Activated CD4-positive, alpha-beta memory T cell treated with anti-CD3 and anti-CD28 coated beads, Interleukin-2, amount 10 ng/mL, durations not matched to agents 7 days and 5 days (primary cell): ENCODE results near the gene SAMD14. TPM values are rescaled to one million over a fixed set of nuclear protein-coding genes. Genes with fewer than 3 reads are reported as not detected.

Experiments used
- CTCF ChIA-PET: fragments of 350-600 bp; sonication (Branson Sonifier 250); formaldehyde crosslinking; loops from one replicate; lab custom pipeline; 2021; ENCODE audit warnings: antibody characterized with exemption, inconsistent platforms; lab: Charles Lee
- POLR2A ChIA-PET: fragments of 350-600 bp; sonication (Branson Sonifier 250); formaldehyde crosslinking; loops from one replicate; lab custom pipeline; 2021; ENCODE audit warnings: antibody characterized with exemption; lab: Charles Lee
- DNase-seq: peaks from one replicate; pipeline ENCODE4 v3.0.0-alpha.2; 2020
- H3K27ac Mint-ChIP-seq: one replicate; pipeline ENCODE4 v1.8.0; 2021; ENCODE audit warnings: mild to moderate bottlenecking, mixed read lengths
- H3K27me3 Mint-ChIP-seq: one replicate; pipeline ENCODE4 v1.8.0; 2021; ENCODE audit warnings: mixed read lengths
- H3K36me3 Mint-ChIP-seq: one replicate; pipeline ENCODE4 v1.8.0; 2021; ENCODE audit warnings: low read depth, mixed read lengths
- H3K4me1 Mint-ChIP-seq: one replicate; pipeline ENCODE4 v1.8.0; 2021; ENCODE audit warnings: mixed read lengths
- H3K4me3 Mint-ChIP-seq: one replicate; pipeline ENCODE4 v1.8.0; 2021; ENCODE audit warnings: mild to moderate bottlenecking, mixed read lengths
- H3K9me3 Mint-ChIP-seq: one replicate; pipeline ENCODE4 v1.8.0; 2021; ENCODE audit warnings: mixed read lengths
- total RNA-seq, 2 experiments: library from RNA; stranded (reverse); gene quantifications; one replicate each; pipeline ENCODE4 v1.2.3, GENCODE V29; 2021

Gene SAMD14
- total RNA-seq, 2 experiments from 2014 or later = 0.68 to 1.3 TPM

DNA sequence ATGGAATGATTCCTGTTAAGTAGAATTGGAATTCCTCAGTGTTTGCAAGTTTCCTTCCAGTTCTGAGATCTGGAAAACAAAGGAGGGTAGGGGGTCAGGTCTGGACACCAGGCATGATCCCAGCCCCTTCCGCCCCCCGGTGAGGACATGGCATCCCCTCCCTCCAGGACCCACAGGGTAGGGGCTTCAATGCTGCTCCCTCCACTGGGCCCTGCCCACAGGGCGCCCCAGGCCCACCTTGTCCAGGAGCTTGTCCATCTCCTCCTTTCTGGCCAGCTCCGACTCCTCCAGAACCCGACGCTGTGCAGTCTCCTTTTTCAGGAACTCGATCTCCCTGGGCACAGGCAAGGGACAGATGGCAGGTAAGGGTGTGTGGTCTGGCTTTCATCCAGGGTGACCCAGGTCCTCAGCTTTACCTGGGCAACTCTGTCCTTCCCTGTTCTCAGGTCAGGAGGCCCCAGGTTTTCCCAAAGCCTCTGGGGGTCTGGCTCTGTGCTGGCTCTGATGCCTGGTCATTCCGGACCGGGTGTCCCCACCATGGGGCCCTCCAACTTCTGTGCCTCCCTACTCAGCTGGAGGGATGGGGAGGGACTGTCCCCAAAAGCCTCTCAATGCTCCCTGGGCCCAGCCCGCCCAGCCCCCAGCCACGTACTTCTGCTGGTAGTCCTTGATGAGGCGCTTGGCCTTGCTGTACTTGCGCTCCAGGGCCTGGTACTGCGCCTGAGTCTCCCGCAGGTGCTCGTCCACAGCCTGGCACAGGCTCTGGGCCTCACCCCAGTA is 5.5 kb upstream of the SAMD14 start:
- DNase-seq = no peak
- peaks cover 9% of the 10 kb centered on the region for H3K27me3 Mint-ChIP-seq
- peaks cover 47% of the 10 kb centered on the region for H3K4me1 Mint-ChIP-seq
- no peak overlapping the region for H3K4me3 Mint-ChIP-seq
- H3K27ac Mint-ChIP-seq = no peak overlapping the region
- H3K9me3 Mint-ChIP-seq = no peaks in the 10 kb centered on the region
- POLR2A ChIA-PET = interaction anchor here (0.9 to 1.4 kb wide), 3 partner anchors 11 to 35 kb away, joined by 3 to 6 read pairs (median 4); no protein-coding TSS in a partner anchor
- H3K36me3 Mint-ChIP-seq = peaks cover 77% of the 10 kb centered on the region
- CTCF ChIA-PET = interaction anchor here (1.2 to 2.1 kb wide), 2 partner anchors 26 to 41 kb away, joined by 4 to 7 read pairs; no protein-coding TSS in a partner anchor

DNA sequence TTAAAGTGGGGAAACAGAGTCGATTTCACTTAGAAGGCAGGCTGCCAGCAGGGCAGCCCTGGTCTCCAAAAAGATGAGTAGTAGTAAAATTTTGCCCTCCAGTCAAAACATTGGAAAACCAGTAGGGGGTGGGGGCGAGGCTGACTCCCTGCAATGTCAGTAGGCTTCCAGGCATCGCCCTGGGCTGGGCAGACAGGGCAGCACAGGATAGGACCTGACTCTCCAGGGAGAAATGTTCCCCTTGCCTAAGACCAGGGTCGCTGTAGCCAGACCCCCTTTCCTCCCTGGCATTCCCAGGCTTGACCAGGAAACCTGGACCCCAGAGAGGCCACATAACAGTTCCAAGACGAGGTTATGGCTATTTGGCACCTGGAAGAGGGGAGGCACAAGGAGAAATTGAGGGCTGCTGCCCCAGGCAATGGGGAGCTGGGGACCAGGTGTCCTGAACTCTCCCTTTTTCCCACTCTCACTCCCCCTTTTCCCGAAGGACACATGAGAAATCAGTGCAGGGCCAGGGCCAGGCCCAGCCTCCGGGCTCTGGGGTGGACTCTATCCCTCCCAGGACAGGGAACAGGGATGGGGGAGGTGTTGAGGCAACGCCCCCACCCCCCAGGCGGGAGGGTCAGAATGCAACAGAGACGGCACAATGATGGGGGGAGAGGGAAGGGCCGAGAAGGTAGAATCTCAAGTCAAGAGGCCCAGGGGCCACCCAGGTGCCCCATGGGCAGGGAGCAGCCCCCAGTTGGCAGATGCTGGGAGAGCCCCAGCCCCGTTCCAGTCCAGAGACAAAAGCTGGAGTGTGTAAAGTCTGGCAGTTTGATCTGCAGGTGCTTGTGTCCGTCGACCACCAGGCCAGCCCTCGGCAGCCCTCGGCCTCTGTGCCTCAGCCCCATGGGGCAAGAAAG is 4.5 kb upstream of the SAMD14 start:
- H3K36me3 Mint-ChIP-seq = peaks cover 67% of the 10 kb centered on the region
- no peaks in the 10 kb centered on the region for H3K9me3 Mint-ChIP-seq
- H3K4me3 Mint-ChIP-seq = no peak overlapping the region
- no peak overlapping the region for H3K27ac Mint-ChIP-seq
- ChIA-PET POLR2A (no interaction called here), CTCF (interaction anchor here (1.2 to 2.1 kb wide), 2 partner anchors 27 to 40 kb away, joined by 4 to 7 read pairs; no protein-coding TSS in a partner anchor)
- H3K27me3 Mint-ChIP-seq = peaks cover 13% of the 10 kb centered on the region
- peaks cover 40% of the 10 kb centered on the region for H3K4me1 Mint-ChIP-seq
- no peak for DNase-seq

DNA sequence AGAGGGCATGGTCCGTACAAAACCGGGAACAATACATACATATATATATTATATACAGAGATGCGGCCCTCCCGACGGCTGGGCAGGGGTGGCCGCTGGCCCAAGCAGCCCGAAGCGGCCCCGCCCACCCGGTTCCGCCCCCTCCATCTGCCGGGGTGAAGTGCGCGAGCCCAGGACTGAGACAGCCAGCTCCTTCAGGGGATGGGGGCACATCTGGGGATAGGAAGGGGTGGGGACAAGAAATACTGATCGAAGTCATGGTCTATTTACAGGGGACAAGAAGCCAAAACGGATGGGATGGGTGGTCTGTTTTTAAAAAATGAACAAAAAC is 3.8 kb upstream of the SAMD14 start:
- POLR2A ChIA-PET = no interaction called here

DNA sequence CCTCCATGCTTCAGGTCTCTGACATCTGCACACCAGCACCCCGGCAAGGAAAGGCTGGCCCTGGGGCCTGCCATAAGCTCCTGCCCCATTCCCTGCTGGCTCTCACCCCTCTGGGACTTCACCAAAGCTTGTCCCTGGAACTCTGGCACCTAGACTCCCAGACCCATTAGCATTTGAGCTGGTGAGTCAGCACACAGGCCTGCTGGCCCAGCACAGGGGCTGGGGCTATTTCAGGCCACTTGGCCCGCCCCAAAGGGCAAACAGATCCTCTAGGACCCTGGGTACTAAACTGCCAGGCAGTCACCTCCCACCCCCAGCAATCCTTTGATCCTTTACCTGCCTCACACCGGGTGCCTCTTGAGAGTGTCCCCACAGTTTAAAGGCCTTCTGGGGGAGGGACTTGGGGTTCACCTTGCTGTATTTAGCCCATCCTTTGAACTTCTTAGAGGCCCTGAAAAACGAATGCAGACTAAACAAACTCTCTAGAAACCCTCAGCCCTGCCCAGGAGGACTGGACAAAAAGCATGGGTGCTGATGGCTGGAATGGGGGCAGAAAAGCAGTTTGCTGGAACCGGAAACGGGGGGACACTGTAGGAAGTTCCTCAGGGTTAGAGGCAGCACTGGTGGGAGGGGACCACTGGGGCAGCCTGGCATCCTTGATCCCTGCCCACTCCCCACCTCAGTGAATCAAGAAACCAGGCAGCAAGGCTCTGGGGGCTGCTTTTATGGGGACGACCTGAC is 3.2 kb upstream of the SAMD14 start:
- no peak for DNase-seq
- ChIA-PET CTCF (no interaction called here), POLR2A (interaction anchor here (0.7 to 1.6 kb wide), 2 partner anchors 16 to 33 kb away, joined by 3 to 5 read pairs; partner anchors contain the start of gene SGCA)
- H3K4me3 Mint-ChIP-seq = no peak overlapping the region
- peaks cover 37% of the 10 kb centered on the region for H3K4me1 Mint-ChIP-seq
- peaks cover 54% of the 10 kb centered on the region for H3K36me3 Mint-ChIP-seq
- H3K27ac Mint-ChIP-seq = peak overlapping the region; percentile 26
- no peaks in the 10 kb centered on the region for H3K9me3 Mint-ChIP-seq
- peaks cover 21% of the 10 kb centered on the region for H3K27me3 Mint-ChIP-seq

More for the DNA sequence above, 3.8 kb upstream of the SAMD14 start:
- H3K4me3 Mint-ChIP-seq = no peak overlapping the region
- H3K27ac Mint-ChIP-seq = no peak overlapping the region
- H3K27me3 Mint-ChIP-seq = peaks cover 16% of the 10 kb centered on the region
- CTCF ChIA-PET = no interaction called here
- no peaks in the 10 kb centered on the region for H3K9me3 Mint-ChIP-seq
- H3K4me1 Mint-ChIP-seq = peaks cover 38% of the 10 kb centered on the region
- no peak for DNase-seq
- peaks cover 59% of the 10 kb centered on the region for H3K36me3 Mint-ChIP-seq

DNA sequence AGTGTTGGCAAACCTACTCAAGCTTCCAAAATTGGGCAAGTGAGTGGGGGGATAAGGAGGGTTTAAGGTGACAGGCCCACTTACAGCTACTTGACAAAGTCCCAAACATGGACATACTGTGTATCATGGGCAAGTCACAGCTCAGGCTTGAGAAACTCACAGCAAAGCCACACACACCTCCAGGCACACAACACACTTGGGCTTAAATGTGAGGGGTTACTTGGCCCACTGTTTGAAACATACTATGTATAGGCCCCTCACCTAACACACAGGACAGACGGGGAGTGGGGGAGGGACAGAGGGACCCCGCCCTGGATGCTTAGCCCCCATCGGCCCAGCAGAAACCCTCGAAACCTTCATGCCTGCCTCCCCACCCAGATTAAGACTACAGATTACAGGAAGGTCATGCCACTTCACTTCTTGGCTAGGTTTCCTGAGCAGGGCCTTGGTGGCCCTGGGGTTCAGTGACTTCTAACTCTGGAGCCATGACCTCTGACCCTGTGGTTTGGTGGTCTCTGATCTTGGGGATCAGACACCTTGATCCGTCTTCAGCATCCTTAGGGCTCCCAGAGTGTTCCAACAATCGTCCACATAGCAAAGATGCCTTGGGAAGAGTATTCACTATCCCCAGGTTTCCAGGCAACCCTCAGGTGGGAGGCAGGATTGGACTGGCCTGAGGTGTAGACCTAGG is 2.3 kb upstream of the SAMD14 start:
- Mint-ChIP-seq H3K4me3 (no peak overlapping the region), H3K4me1 (peaks cover 38% of the 10 kb centered on the region), H3K27me3 (peaks cover 31% of the 10 kb centered on the region), H3K36me3 (peaks cover 45% of the 10 kb centered on the region), H3K9me3 (no peaks in the 10 kb centered on the region), H3K27ac (peak overlapping the region; percentile 62)
- no peak for DNase-seq
- ChIA-PET POLR2A (interaction anchor here (0.7 to 1.6 kb wide), 2 partner anchors 15 to 33 kb away, joined by 3 to 5 read pairs; partner anchors contain the start of gene SGCA), CTCF (interaction anchor here (0.9 to 3.0 kb wide), 5 partner anchors 16 to 38 kb away, joined by 3 to 14 read pairs (median 5); partner anchors contain the start of gene PDK2)

DNA sequence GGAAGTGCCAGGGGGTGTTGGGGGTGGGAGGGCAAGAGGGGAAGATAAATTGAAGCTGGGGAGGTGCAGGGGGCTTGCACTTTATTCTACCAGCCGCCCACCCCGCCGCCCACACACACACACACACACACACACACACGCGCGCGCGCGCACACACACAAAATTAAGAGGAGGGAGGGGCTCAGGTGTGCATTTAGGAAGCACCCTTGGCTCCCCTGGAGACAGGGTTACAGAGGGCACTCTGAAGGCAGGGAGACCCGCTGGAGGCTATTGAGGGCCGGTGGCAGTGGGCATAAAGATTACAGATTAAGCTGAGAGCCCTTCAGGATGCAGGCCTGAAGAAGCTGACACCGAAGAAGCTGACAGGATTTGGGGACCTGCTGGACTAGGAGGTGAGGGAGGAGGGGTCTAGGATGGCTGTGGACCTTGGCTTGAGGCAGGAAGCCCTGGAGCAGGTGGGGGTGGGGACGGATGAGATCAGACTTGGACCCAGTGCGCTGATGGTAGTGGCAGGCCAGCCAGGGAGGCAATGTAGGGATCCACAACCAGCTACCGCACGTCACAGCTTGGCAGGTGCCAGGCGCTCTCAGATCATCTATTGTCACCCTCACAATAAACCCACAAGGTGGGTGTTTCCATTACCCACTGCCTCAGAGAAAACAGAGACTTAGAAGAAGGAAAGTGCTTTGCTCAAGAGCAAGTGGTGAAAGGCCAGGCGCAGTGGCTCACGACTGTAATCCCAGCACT is 772 bp upstream of the SAMD14 start:
- ChIA-PET POLR2A (interaction anchor here (1.0 to 2.0 kb wide), 5 partner anchors 8 to 21 kb away, joined by 3 to 11 read pairs (median 7); no protein-coding TSS in a partner anchor), CTCF (interaction anchor here (0.6 to 3.0 kb wide), 10 partner anchors 9 to 1521 kb away, joined by 3 to 14 read pairs (median 4); partner anchors contain the start of genes PDK2 and SGCA)
- H3K27me3 Mint-ChIP-seq = peaks cover 33% of the 10 kb centered on the region
- no peaks in the 10 kb centered on the region for H3K9me3 Mint-ChIP-seq
- H3K4me1 Mint-ChIP-seq = peaks cover 38% of the 10 kb centered on the region
- no peak for DNase-seq
- peak overlapping the region; percentile 45 for H3K27ac Mint-ChIP-seq
- H3K4me3 Mint-ChIP-seq = peak overlapping the region; percentile 45
- H3K36me3 Mint-ChIP-seq = peaks cover 31% of the 10 kb centered on the region

DNA sequence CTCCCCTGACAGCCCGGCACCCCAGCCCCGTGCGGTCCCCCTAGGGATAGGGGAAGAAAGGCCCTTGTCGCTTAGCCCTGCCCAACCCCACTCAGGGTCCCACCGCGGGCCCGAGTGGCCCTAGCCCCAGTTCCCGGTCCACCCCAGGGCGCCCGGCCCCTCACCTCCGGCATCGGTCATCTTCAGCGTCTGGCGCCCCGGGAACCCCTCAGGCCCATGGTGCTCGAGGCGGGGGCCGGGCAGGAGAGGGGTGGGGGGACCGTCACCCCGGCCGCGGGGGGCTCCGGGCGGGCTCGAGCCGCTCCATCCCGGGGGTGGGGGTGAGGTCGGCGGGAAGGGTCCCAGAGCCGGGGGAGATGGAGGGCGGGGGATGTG is 620 bp downstream of the SAMD14 start:
- peaks cover 27% of the 10 kb centered on the region for H3K36me3 Mint-ChIP-seq
- no peak overlapping the region for H3K27ac Mint-ChIP-seq
- no peaks in the 10 kb centered on the region for H3K9me3 Mint-ChIP-seq
- peaks cover 38% of the 10 kb centered on the region for H3K4me1 Mint-ChIP-seq
- H3K27me3 Mint-ChIP-seq = peaks cover 37% of the 10 kb centered on the region
- CTCF ChIA-PET = interaction anchor here (2.0 to 3.0 kb wide), 2 partner anchors 12 to 35 kb away, joined by 7 to 14 read pairs; partner anchors contain the start of gene PDK2
- H3K4me3 Mint-ChIP-seq = peak overlapping the region; percentile 71
- POLR2A ChIA-PET = interaction anchor here (0.6 to 2.0 kb wide), 4 partner anchors 10 to 157 kb away, joined by 3 to 8 read pairs (median 5); no protein-coding TSS in a partner anchor
- DNase-seq = no peak

DNA sequence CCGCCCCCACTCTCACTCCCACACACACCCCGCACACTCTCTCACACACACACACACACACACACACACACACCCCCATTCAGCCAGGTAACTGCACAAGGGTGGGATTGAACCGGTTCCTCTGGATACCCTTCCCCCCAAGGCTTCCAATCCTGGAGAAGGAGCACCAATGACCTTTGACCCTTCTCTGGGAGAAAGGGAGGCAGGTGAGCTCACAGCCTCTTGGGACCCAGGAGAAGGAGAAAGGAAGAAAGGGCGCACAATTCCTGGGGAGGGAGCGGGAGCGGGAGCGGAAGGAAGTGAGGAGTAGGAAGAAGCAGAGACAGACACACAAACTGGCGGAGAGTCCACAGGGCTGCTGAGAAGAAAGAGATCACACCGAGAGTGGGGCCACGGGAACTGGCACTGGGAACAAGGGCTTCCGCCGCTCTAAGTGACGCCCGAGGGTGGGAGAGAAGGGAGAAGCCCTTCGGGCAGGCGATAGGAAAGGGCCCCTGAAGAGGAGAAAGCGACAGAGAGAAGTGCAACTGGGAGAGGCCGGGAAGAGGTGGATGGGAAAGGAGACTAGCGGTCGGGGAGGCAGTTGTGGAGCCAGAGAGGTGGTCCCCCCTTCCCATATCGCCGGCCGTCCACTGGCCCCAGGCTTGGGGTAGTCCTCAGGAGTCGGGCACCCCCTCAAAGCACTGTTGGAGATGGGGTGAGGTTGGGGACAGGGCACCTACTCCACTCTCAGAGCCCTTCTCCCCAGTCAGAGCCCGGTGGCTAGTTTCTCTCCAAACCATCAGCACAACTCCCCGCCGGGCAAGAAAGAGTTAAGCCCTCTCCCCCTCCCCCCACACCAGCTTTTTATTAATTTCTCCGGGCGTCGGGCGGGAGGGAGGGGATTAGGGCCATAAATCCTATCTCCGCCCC is 1.3 kb downstream of the SAMD14 start:
- ChIA-PET POLR2A (interaction anchor here (1.4 kb wide), 1 partner anchor 12 kb away, joined by 3 read pairs; no protein-coding TSS in a partner anchor), CTCF (no interaction called here)
- Mint-ChIP-seq H3K9me3 (no peaks in the 10 kb centered on the region), H3K36me3 (peaks cover 23% of the 10 kb centered on the region), H3K27ac (no peak overlapping the region), H3K27me3 (peaks cover 37% of the 10 kb centered on the region), H3K4me1 (peaks cover 36% of the 10 kb centered on the region), H3K4me3 (peak overlapping the region; percentile 38)
- no peak for DNase-seq

DNA sequence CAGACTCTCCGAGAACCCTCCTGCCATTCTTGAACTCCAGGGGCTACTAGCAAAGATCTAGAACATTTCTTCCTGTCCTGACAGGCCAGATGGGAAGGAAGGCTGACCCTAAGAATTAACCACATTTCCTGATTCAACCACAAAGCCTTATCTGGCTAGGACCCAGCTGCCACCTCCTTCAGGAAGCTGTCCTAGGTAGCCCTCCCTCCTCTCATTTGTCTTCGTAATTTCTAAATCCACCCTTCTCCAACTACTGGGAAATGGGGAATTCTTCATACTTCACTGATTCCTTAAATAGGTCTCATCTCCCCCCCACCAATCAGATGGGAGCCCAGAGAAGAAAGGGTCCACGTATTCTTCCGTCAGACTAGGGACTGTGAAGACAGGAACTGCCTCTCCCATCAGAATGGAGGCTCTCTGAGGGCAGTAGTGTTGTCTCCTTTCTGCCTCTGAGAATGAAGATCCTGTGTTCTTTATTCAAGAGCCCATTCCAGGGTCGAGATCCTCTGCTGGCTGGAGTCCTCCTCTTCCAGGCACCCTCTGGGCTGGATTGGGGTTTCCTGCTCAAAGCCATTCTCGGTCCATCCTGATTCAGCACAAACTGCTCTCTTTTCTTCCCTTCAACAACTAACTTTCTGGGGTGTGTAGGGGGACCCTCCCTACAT is 2.1 kb downstream of the SAMD14 start:
- no peak overlapping the region for H3K27ac Mint-ChIP-seq
- H3K4me1 Mint-ChIP-seq = peaks cover 36% of the 10 kb centered on the region
- ChIA-PET CTCF (interaction anchor here (0.7 to 1.2 kb wide), 2 partner anchors 10 to 34 kb away, joined by 3 to 4 read pairs; no protein-coding TSS in a partner anchor), POLR2A (no interaction called here)
- H3K36me3 Mint-ChIP-seq = peaks cover 16% of the 10 kb centered on the region
- H3K4me3 Mint-ChIP-seq = no peak overlapping the region
- H3K9me3 Mint-ChIP-seq = no peaks in the 10 kb centered on the region
- no peak for DNase-seq
- peaks cover 40% of the 10 kb centered on the region for H3K27me3 Mint-ChIP-seq

DNA sequence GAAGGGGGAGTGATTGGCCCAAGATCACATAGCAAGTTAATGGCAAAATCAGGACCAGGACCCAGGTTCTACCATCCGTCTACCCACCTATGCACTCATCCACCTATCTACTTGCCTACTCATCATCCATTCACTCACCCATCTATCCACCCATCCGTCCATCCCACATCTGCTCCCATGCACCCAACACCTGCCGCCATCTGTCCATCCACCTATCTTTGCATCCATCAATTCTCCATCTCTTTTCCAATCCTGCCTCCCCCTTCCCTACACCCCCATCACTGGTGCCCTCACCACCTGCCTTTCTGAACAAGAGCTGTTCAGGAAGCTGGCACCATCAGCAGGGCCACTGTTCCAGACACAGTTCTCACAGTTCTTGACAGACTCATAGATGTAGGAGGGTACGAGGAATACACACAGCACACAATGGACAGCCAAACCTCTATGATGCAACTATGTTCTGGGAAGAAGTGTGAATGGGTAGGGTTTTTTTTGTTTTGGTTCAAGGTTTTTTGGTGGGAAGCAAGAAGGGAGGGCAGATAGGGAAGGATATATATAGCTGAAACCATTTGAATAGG is 4.5 kb downstream of the SAMD14 start:
- CTCF ChIA-PET = no interaction called here

More for the DNA sequence above, 4.5 kb downstream of the SAMD14 start:
- Mint-ChIP-seq H3K27me3 (peaks cover 44% of the 10 kb centered on the region), H3K27ac (no peak overlapping the region), H3K4me3 (no peak overlapping the region), H3K9me3 (no peaks in the 10 kb centered on the region), H3K4me1 (peaks cover 15% of the 10 kb centered on the region), H3K36me3 (no peaks in the 10 kb centered on the region)
- POLR2A ChIA-PET = no interaction called here
- DNase-seq = no peak
